Fibroblast of skin of right quadriceps (primary cell): ENCODE results near the gene DOHH.
A peak's percentile ranks its signal among the peaks of the same experiment; 100 is the strongest.

Experiments
- DNase-seq: peaks from one replicate; pipeline ENCODE4 v3.0.0-alpha.2; 2013

DOHH gene

GRCh38 chr19:3500429-3501101 lies at the start of gene DOHH:
Gene DOHH (minus strand): TSS chr19:3500674. CDS start chr19:3496814, 3,860 bp downstream.
- peak; percentile 95 for DNase-seq

DNA sequence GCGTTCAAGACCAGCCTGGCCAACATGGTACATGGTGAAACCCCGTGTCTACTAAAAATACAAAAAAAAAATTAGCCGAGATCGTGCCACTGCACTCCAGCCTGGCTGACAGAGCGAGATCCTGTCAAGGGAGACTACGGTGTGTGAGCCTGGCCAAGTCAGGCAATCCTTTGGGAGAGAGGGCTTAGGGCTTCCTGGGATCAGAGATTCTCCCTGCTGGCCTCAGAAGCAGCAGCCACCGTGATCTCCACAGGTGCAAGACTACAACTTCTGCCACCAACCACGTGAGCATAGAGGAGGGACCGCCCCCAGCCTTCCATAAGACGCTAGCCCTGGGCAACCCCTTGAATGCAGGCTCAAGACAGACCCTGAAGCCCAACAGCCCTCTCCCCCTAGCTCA lies 49.3 kb upstream of the DOHH start:
- DNase-seq: no peak

- no peak for DNase-seq
Observed at GRCh38 chr19:3548606-3549005, 48.1 kb upstream of the DOHH start.

GRCh38 chr19:3547767-3548282 lies 47.4 kb upstream of the DOHH start:
- no peak for DNase-seq

GRCh38 chr19:3547301-3547731 lies 46.8 kb upstream of the DOHH start:
- no peak for DNase-seq

GRCh38 chr19:3546119-3546518 lies 45.6 kb upstream of the DOHH start:
- DNase-seq: no peak

DNA sequence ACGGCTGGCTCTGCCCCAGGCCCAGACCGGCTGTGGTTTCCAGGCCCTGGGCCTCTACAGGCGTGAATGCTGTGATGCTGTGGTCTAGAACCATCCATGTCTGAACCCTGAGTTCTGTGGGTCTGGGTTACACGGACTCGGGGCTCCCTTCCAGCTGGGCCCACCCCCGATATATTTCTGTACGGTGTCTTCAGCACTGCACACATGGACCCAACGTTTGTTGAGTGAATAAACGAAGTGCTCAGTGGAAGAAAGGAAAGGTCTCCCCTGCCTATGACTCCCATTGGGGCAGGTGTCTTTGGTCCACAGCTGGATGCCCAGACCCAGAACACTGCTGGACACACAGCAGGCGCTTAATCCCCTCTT lies 45.2 kb upstream of the DOHH start:
- no peak for DNase-seq

DNA sequence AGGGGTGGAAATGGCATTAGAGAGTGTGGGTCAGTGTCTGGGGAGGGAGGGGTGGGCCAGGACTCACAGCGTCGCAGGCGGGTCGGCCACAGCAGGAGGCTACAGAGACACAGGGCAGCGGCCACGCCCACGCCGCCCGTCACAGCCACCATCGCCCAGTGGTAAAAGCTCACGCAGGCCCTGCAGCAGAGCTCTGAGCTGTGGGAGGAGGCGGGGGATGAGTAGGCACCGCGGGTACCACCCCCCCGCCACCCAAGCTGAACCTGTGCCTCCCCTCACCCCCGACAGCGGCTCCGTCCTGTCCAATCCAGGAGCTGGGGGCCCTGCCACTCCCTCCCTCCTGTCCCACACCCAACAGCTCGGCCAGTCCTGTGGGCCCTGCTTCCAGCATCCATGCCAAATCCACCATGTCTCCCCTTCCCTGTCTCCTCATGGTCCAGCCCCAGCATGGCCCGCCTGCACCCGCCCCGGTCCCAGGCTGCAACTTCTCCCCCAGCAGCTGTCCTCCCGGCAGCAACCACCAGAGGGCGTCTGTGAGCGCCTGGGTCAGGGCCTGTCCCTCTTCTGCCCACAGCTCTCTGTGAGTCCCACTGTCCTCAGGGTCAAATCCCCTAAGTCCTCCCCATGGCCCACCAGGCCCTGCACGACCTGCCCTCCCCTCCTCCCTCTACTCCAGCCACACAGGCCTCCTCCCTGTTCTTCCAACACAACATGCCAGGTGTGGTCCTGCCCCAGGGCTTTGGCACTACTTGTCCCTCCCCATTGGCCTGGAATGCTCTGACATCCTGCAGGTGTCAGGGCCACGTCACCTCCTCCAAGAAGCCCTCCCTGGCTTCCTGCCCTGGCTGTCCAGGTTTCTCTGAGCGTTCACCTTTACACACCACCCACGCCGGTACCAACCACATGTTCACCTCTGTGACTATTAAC lies 44.5 kb upstream of the DOHH start:
- peak; percentile 38 for DNase-seq

- DNase-seq: no peak
Observed at GRCh38 chr19:3544058-3544376, 43.5 kb upstream of the DOHH start.

- DNase-seq: no peak
Observed at GRCh38 chr19:3543150-3544057, 42.9 kb upstream of the DOHH start.

- DNase-seq: no peak
Observed at GRCh38 chr19:3539756-3540118, 39.3 kb upstream of the DOHH start.

DNA sequence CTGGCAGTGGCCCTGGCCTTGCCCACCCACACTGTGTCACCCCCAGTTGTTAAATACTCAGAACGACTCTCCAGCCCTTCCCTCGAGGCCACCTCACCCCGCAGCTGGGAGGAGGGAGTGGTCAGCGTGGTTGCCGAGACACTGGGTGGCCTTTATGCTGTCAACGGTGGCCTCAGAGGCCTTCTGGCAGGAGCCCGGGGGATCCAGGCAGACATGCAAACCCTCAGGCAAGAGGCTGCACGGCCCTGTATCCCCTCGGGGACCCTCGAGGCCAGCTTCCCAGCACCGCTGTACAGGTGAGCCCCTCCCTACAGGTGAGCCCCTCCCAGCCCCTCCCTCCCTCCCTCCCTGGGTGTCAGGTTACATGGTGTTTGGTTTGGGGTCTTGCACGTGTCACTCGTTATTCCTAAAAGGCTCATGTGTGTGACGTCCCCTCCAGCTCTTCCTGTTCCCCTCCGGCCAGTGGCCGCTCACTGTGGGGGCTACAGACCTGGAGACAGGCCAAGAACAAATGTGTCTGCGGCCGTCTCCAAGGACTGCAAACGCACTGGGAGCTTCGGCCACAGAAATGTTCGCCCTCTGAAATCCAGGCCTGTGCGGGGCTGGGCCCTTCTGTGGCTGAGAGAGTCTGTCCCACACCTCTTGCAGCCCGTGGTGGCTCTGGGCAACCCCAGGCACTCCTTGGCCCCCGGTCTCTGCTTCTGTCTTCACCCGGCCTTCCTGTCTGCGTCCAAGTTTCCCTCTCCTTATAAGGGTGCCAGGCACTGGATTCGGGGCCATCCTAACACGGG lies 38.7 kb upstream of the DOHH start, which contains the start of gene TEKTIP1:
TSS of gene TEKTIP1 (plus strand) at position 210 of the 791 bp plus-strand sequence. CDS start at position 214, 4 bp downstream.
- DNase-seq: no peak

- DNase-seq: no peak
Observed at GRCh38 chr19:3538258-3538929, 37.9 kb upstream of the DOHH start.

DNA sequence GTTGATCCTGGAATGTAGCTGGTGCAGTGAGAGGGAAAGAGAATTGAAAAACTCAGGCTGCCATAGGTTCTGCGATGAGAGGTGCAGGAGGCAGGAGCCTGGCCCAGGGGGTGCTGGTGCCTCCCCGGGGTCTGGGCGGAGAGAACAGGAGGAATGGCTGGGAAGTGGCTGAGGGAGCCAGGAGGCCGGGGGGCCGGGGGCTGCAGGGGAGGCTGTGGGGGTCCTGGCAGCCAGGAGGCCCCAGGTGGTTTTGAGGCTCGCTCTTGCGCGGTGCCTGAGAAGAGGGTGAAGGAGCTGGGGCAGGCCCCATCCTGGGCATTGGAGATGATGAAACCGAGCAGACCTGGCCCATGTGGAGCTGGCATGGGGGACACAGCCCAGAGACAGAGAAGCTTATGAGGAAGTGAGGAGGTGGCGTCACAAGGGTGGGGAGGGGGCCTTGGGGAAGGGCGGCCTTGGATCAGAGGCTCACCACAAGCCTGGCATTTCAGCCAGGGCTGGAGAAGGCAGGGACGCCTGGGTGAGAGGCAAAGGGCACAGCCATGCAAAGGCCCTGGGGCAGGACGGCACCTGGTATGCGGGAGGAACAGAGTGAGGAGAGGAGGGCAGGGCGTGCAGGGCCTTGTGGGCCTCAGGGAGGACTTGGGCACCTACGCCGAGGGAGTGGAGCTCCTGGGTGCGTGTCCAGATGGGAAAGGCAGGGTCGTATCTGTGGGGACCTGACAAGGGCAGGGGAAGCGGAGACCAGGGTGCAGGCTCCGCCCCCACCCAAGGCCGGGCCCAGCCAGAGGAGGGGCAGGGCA lies 37.2 kb upstream of the DOHH start:
- DNase-seq: no peak

DNA sequence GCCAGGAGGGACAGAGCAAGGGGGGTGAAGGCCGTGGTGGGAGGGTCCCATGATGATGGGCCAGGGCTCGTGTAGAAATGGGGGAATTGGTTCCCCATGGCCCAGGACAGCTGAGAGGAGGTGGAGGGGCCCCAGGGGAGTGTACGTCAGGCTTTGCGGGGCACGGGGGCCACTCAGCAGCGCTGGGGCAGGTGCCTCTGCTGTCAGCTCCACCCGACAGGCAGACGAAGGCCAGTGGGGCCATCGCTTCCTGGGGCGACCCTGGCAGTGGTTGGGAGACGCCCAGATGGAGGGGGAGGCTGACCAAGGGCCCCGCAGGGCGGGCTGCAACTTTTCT lies 36.6 kb upstream of the DOHH start:
- DNase-seq: no peak

GRCh38 chr19:3536429-3537100 lies 36.1 kb upstream of the DOHH start:
- no peak for DNase-seq

DNA sequence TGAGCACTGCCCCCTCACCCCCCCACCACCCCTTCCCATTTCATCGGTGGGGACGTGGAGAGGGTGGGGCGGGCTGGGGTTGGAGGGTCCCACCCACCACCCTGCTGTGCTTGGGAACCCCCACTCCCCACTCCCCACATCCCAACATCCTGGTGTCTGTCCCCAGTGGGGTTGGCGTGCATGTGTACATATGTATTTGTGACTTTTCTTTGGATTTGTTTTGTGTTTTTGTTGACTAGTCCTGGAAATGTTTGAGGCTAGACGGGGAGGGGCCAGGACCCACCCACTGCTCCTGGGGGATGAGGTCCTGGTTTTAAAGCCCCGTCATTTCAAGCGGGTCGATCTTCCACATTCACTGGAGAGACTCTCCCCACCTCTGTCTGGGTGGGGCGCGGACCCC lies 35.5 kb upstream of the DOHH start:
- no peak for DNase-seq

GRCh38 chr19:3535563-3535965 lies 35.1 kb upstream of the DOHH start:
- DNase-seq: no peak

DNA sequence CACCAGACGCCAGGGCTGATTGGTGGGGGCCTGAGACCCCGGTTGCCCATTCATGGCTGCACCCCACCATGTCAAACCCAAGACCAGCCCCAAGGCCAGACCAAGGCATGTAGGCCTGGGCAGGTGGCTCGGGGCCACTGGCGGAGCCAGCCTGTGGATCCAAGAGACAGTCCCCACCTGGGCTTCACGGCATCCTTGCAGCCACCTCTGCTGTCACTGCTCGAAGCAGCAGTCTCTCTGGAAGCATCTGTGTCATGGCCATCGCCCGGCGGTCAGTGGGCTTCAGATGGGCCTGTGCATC lies 34.7 kb upstream of the DOHH start:
- no peak for DNase-seq
